ENCODE measurements around the gene METTL25. TPM values are rescaled to one million over a fixed set of nuclear protein-coding genes. Genes with fewer than 3 reads are reported as not detected.

METTL25 gene
- total and polyA plus RNA-seq, 10 of the 15 experiments (the other 5 are each of a cell fraction or from before 2014, with no cell fraction given), result 5.6 to 11.3 (median 8.0) TPM

- Histone ChIP-seq H4K20me1 (ENCODE audit: control insufficient read depth, insufficient read depth) (no peaks in the 10 kb centered on the region), H2AFZ (ENCODE audit: control insufficient read depth, low read depth, low read length) (no peak overlapping the region), H3K27me3 (replicated peaks in 1 of 2; ENCODE audit: control insufficient read depth in 2 of 2, insufficient read depth in 2 of 2, low read length in 1 of 2) (no peaks in the 10 kb centered on the region), H3K4me1 (ENCODE audit: control insufficient read depth, insufficient read depth, low read length) (no peaks in the 10 kb centered on the region), H3K4me2 (ENCODE audit: control insufficient read depth, insufficient read depth) (no peak overlapping the region), H3K4me3 (no peak overlapping the region), H3K36me3 (ENCODE audit: control insufficient read depth in 2 of 2, insufficient read depth in 2 of 2, low read length in 1 of 2) (no peaks in the 10 kb centered on the region), H3K79me2 (ENCODE audit: control insufficient read depth, insufficient read depth, low read length) (no peaks in the 10 kb centered on the region), H3K9me3 (replicated peaks; ENCODE audit: control insufficient read depth, insufficient read depth, low read length) (no peaks in the 10 kb centered on the region), H3K9ac (ENCODE audit: control insufficient read depth, insufficient read depth, low read length) (no peak overlapping the region), H3K27ac (ENCODE audit: control insufficient read depth, insufficient read depth) (no peak overlapping the region)
- no peak for FAIRE-seq
- RAD21 ChIA-PET (ENCODE audit: unreplicated experiment), result interaction anchor here (0.7 to 2.6 kb wide), 8 partner anchors 32 to 1298 kb away, joined by 3 to 20 read pairs (median 5); partner anchors contain the start of gene TMTC2
- CTCF ChIA-PET, result interaction anchor here (0.7 to 5.0 kb wide), 20 partner anchors 9 to 1982 kb away, joined by 3 to 55 read pairs (median 3); no protein-coding TSS in a partner anchor
- SMC1A ChIA-PET (ENCODE audit: uncharacterized antibody, unreplicated experiment), result interaction anchor here (0.6 to 3.5 kb wide), 18 partner anchors 10 to 510 kb away, joined by 3 to 36 read pairs (median 3); partner anchors contain the start of gene TMTC2
- intact Hi-C loops (cut with micrococcal nuclease; ENCODE audit: unreplicated experiment), result no loop called here
- no peak for DNase-seq (ENCODE audit: low read depth, low spot score)
- POLR2A ChIA-PET, result interaction anchor here (1.3 kb wide), 1 partner anchor 123 kb away, joined by 3 read pairs; no protein-coding TSS in a partner anchor
- no peak for ATAC-seq
- no TSS peak for BruUV-seq (replicated peaks)
- in situ Hi-C loops (cut with MboI), result loop anchor here (5.0 to 25.0 kb wide), 3 partner anchors 102 to 1987 kb away; no protein-coding TSS in a partner anchor
- no peak for TF ChIP-seq STAT1 (conservative IDR thresholded peaks at IDR 0.05)
- no peak for TF ChIP-seq NFYA (IDR thresholded peaks at IDR 0.05; ENCODE audit: borderline replicate concordance, low read depth, low read length)
- no peak for TF ChIP-seq E4F1 (IDR thresholded peaks at IDR 0.05; ENCODE audit: borderline replicate concordance, partially characterized antibody)
- TF ChIP-seq RAD21 (IDR thresholded peaks at IDR 0.05; ENCODE audit: insufficient read depth, low read depth, low read length), result no peak
- TF ChIP-seq PML (IDR thresholded peaks at IDR 0.05; ENCODE audit: low read length), result no peak
- no peak for TF ChIP-seq REST (IDR thresholded peaks at IDR 0.05; ENCODE audit: low read depth, low read length)
- TF ChIP-seq MLLT1 (IDR thresholded peaks at IDR 0.05), result no peak
- WGBS (ENCODE audit: insufficient coverage, insufficient replicate concordance, low lambda C conversion rate, missing lambda C conversion rate), result 45% methylated on average over 2 of the region's 2 CpGs
Measured at GRCh38 chr12:82525616-82526015, 167.3 kb downstream of the METTL25 start.

Measured in GM12878 (cell line).